ENCODE results near the gene UNC13C. TPM values are rescaled to one million over a fixed set of nuclear protein-coding genes. Genes with fewer than 3 reads are reported as not detected.

UNC13C gene
- total and polyA plus RNA-seq, 2 donors (not counting 3 experiments of a cell fraction or from before 2014, with no cell fraction given): not detected

GRCh38 chr15:53974121-53974520 is 4.1 kb upstream of the UNC13C start:
- no peak overlapping the region for H3K4me3 ChIP-seq (replicated peaks in 1 of 3; ENCODE audit: insufficient read depth in 1 of 3, low read depth in 1 of 3, low read length in 3 of 3)
- H3K27me3 ChIP-seq (ENCODE audit: control insufficient read depth in 2 of 2, insufficient read depth in 2 of 2, low read length in 2 of 2): peaks cover 0 to 5% of the 10 kb centered on the region in 2 experiments
- intact Hi-C loops (cut with micrococcal nuclease): no loop called here
- no peak overlapping the region for H2AFZ ChIP-seq (ENCODE audit: low read depth, low read length)
- H3K4me2 ChIP-seq (ENCODE audit: insufficient read depth, low read length): no peak overlapping the region
- no peaks in the 10 kb centered on the region for H3K9me3 ChIP-seq (replicated peaks; ENCODE audit: control insufficient read depth, insufficient read depth, low read length)
- BruUV-seq (replicated peaks): no TSS peak
- FAIRE-seq (no peak), DNase-seq (ENCODE audit: low read depth, low spot score) (no peak)
- H4K20me1 ChIP-seq (replicated peaks; ENCODE audit: control insufficient read depth, extremely low read depth, insufficient read depth, low read length): no peaks in the 10 kb centered on the region
- no peak overlapping the region for H3K27ac ChIP-seq (ENCODE audit: insufficient read depth, low read depth, low read length)
- H3K4me1 ChIP-seq (ENCODE audit: control insufficient read depth, extremely low read depth, insufficient read depth, low read length): no peaks in the 10 kb centered on the region
- CTCF ChIA-PET: no interaction called here
- no peaks in the 10 kb centered on the region for H3K36me3 ChIP-seq (ENCODE audit: control insufficient read depth in 2 of 2, extremely low read depth in 1 of 2, insufficient read depth in 2 of 2, low read length in 2 of 2)
- H3K79me2 ChIP-seq (ENCODE audit: control insufficient read depth, insufficient read depth, low read length): no peaks in the 10 kb centered on the region
- POLR2A ChIA-PET: no interaction called here
- H3K9me1 ChIP-seq (replicated peaks; ENCODE audit: control insufficient read depth, extremely low read depth, insufficient read depth, low read length): no peaks in the 10 kb centered on the region
- dilution Hi-C loops (cut with MboI; ENCODE audit: extremely low pct_ligation_motif_present, low sequenced_read_pairs): no loop called here
- no peak for TF ChIP-seq POLR2A (IDR thresholded peaks at IDR 0.05; ENCODE audit: low read depth, low read length)
- TF ChIP-seq EZH2 (IDR thresholded peaks at IDR 0.05; ENCODE audit: borderline replicate concordance, low read depth, low read length, severe bottlenecking): no peak
- TF ChIP-seq MAX (IDR thresholded peaks at IDR 0.05; ENCODE audit: insufficient read depth, insufficient read length): no peak
- no peak for TF ChIP-seq FOS (IDR thresholded peaks at IDR 0.05; ENCODE audit: borderline replicate concordance, insufficient read depth, low read length)
- TF ChIP-seq POLR2AphosphoS5 (IDR thresholded peaks at IDR 0.05; ENCODE audit: insufficient read depth, low read depth, low read length): no peak
- TF ChIP-seq MYC (IDR thresholded peaks at IDR 0.05; ENCODE audit: low read depth, low read length): no peak
- no peak for TF ChIP-seq CTCF (IDR thresholded peaks at IDR 0.05; ENCODE audit: extremely low read depth in 1 of 2, insufficient read depth in 1 of 2, low read depth in 1 of 2, low read length in 2 of 2)
- TF ChIP-seq JUN (IDR thresholded peaks at IDR 0.05; ENCODE audit: borderline replicate concordance, insufficient read depth, insufficient read length, low read depth): no peak
- TF ChIP-seq GATA2 (IDR thresholded peaks at IDR 0.05; ENCODE audit: insufficient read depth, insufficient read length, low read depth, low read length): no peak
- no peak overlapping the region for H3K9ac ChIP-seq (replicated peaks; ENCODE audit: extremely low read depth, insufficient read depth, low read length)

All from endothelial cell of umbilical vein (primary cell).